ENCODE measurements around the gene CASKIN1.

The CASKIN1 gene

DNA sequence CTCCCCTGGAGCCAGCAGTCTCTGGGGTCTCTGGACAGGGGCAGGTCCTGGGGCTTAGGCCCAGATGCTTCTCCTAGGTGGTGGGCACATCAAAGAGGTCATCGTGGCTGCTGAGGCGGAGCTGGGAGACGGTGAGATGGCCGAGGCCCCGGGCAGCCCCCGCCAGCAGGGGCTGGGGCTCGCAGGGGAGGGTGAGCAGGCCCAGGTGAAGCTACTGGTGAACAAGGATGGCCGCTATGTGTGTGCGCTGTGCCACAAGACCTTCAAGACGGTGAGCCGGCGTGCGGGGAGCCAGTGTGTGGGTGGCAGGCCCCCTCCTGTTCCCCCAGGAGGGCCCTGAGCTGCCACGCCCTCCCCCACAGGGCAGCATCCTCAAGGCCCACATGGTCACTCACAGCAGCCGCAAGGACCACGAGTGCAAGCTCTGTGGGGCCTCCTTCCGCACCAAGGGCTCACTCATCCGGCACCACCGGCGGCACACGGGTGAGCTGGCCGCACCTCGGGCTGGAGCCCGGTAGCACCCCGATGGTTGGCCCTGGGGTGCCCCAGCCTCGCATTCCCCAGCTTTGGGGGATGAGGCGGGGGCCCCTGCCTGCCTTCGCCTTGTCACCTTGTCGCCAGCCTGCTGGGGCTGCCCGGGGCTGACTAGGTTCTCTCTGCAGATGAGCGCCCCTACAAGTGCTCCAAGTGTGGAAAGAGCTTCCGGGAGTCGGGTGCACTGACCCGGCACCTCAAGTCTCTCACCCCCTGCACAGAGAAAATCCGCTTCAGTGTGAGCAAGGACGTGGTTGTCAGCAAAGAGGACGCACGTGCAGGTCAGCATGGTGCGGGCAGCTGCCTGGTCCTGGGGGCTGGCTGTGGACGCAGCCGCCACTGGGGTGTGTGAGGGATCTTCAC, 35.9 kb upstream of the CASKIN1 start:
- DNase-seq (ENCODE audit: low spot score) = no peak

DNA sequence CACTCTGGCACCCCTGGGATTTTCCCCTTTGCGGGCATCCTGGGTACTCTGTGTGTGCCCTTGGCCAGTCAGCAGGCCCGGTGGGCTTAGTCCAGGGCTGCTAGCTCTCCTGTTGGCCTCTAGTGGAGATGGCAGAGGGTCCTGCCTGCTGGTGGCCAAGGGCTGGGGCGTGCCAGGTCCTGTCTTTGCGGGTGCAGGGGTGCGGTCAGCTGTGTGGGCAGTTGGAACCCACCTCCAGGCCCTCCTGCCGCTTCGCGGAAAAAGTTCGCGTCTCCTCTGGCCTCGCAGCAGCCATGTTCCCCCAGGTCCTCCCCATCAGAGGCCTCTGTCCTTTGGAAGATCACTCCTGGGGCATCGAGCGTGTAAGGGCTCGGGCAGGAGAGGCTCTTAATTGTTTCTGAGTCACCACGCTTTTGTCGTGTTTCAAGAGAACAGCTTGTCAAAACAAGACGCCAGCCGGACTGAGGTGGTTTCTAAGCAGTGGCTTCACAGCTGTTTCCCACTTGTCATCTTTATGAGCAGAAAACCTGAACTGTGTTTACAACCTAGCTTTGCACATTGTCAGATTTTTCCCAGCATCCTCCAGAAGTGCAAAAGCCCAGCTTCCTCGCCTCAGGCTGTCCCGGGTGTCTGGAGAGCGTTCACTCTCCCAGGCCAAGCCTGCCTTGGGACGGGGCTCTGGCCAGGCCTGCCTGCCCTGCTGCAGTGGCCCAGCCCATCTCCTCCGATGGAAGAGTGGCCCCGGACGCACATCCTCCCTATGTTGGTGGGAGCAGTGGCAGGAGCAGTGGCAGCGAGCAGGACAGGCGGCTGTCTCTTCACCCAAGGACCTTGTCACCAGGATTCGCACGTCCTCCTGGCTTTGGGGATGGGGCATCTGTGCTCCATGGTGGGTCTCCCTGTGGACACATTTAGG, 34.9 kb upstream of the CASKIN1 start:
- no peak for DNase-seq (ENCODE audit: low spot score)

DNA sequence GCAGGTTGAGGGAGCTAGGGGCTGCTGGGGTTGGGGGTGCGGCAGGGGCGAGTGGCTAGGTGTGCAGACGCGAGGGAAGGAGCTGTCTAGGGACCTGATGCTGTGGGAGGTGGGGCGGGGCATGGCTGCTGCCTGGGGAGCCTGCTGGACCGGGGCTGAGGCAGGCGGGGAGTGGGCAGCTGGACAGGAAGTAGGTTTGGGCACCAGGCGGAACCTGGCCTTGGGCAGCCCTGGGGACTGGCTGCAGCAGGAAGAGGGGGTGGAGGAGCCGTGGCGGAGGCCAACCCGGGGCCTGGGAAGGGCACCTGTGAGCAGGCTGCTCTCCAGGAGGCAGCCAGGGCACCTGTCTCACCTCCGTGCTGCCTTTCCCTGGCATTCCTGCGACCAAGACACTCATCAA, 34.0 kb upstream of the CASKIN1 start:
- DNase-seq (ENCODE audit: low spot score) = no peak

DNA sequence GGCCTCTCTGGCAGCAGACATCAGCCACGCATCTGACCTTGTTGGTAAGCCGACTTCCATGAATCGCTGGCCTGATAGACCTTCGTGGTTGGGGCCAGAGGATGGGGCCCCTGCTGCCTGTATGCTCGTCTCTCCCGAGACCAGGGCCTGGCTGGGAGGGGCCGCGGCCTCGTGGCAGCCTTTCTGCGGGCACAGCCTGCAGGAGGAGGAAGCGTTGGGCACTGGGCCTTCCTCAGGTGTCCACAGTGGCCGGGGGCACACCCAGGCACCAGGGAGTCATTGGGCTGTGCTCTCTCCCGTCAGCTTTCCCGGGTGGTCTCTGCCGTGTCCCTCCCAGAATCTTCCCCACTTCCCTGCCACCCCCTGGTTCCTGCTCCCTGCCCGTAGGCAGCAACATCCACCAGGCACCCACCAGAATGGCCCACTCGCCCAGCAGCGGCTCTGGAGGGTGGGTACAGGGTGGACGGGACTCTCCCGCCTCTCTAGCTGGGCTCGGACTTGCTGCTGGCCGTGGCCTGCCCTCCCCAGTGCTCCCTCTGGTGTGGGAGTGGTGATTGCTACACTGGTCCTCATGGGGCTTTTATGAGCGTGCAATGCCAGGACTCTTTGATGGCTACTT, 33.3 kb upstream of the CASKIN1 start:
- no peak for DNase-seq (ENCODE audit: low spot score)

DNA sequence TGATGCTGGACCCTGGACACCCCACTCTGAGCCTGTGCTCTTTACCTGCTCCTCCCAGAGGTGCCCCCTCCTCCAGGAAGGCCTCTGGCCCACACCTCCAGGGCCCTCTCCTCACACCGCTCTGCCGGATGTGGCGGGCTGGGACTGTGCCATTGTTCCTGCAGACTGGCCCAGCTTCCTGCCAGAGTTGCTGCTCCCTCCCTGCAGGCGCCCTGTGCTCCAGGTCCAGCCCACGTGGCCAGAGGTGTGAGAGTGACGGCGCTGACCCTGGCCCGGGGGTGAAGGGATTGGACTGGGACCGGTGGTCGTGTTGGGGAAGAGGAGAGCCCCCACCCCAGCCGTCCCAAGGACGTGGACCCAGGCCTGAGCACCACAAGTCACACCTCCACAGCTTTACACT, 32.7 kb upstream of the CASKIN1 start:
- DNase-seq (ENCODE audit: low spot score) = no peak

DNA sequence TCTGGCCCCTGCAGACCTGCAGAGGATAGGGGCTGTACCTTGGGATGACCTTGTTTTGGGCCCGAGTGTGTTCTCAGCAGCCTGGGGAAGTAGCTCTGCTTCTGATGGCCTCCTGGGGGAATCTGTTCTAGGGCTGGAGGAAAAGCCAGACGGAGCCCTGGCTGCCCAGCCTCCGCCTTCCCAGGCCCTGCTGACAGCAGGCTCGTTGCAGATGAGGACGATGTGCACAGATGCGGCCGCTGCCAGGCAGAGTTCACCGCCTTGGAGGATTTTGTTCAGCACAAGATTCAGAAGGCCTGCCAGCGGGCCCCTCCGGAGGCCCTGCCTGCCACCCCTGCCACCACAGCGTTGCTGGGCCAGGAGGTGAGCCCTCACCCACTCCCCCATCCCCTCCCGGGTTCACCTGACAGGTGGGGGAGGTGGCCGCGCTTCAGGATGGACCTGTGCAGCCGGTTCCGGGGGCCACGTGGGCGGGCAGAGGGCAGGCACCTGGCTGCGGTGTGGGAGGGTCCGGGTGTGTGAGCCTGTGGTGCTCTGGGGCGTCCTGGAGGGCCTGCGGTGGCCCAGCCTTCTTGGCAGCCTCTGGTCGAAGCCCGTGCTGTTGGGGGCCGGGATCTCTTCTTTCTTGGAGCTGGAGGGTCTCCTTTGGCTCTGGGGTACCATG, 31.9 kb upstream of the CASKIN1 start:
- DNase-seq (ENCODE audit: low spot score) = no peak

DNA sequence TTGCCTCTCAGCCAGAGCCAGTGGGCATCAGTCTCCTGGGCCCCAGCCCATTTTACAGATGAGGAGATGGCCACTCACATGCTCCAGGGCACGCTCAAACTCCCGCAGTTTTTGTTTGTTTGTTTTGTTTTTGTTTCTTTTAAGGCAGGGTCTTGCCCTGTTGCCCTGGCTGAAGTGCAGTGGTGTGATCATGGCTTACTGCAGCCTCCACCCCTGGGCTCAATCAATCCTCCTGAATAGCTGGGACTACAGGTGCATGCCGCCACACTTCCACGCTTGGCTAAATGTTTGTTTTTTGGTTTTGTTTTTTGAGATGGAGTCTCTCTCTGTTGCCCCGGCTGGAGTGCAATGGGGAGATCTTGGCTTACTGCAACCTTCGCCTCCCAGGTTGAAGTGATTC, 30.5 kb upstream of the CASKIN1 start:
- DNase-seq (ENCODE audit: low spot score) = no peak

DNA sequence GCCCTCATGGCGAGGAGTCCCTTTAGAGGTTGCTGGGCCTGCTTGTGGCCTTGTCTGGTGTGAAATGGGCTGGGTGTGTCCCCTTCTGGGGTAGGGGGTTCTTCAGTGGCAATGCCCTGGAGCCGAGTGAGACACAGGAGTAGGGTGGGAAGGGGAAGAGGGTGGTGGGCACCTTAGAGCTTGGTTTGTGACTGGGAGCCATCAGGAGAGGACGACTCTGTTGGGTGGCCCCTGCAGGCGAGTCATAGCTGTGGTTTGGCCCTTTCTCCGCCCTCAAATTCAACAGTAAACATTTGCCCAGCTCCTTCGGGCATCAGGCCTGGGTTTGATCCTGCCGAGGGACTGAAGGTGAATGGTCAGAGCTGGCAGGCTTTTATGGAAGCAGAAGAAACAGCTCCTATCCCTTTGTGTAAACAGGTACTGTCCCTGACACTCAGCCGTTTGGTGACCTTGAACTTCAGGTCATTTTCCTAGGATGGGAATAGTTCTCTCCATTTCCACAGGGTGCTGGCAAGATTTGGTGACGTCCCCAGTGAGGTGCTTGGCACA, 29.9 kb upstream of the CASKIN1 start:
- no peak for DNase-seq (ENCODE audit: low spot score)

DNA sequence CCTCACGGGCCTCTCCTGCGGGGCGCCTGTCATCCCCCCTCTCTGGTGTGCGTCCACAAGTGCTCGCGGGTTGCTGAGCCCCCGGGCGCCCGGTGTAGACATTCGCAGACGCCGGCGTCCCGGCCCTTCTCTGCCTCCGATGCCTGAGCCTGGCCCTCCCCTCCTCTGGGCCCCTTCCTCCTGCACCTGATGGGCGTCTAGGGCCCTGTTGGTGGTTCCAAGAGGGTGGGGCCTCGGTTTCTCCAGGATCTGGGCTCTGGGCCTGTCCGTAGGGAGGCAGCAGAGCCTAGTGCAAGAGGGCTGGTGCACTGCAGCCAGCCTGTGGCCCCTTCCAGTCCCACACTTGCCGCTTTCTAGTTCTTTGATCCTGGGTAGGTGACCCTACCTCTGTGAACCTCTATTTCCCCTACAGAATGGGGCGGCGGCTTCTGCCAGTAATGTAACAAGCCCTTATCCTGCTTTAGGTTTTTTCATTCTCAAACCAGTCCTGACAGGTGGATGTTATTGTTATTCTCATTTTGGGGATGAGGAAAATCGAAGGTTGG, 27.6 kb upstream of the CASKIN1 start:
- DNase-seq (ENCODE audit: low spot score) = peak; percentile 66

DNA sequence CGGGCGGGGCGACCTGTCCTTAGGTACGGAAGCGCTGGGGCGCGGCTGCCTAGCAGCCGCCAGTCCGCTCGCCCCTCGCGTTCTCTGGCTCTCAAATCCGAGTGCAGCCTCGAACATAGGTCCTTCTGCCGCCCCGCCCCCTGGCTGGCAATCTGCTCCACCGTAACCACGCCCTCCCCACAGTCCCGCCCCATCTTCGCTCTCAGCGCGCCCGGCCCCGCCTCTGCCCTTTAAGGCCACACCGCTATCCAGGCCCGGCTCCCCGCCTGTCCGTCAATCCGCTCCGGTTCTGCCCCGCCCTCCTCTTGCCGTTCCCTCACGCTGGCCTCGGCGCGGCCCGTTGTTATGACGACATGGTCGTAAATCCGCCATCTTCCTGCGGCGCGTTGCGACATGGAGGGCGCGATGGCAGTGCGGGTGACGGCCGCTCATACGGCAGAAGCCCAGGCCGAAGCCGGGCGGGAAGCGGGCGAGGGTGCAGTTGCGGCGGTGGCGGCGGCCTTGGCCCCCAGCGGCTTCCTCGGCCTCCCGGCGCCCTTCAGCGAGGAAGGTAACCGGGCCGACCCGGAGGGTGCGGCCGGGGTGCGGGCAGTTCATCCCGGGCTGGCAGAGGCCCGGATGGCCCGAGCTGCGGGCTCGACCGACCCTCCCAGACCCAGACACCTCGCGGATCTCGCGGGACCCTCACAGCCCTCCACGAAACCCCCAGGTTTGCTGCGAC, 27.0 kb upstream of the CASKIN1 start, which contains the start of gene E4F1:
Gene E4F1, plus strand, starts transcription at position 371 of the 721 bp plus-strand sequence. Its CDS starts 23 bp downstream, at position 394.
- peak; percentile 99 for DNase-seq (ENCODE audit: low spot score)

DNA sequence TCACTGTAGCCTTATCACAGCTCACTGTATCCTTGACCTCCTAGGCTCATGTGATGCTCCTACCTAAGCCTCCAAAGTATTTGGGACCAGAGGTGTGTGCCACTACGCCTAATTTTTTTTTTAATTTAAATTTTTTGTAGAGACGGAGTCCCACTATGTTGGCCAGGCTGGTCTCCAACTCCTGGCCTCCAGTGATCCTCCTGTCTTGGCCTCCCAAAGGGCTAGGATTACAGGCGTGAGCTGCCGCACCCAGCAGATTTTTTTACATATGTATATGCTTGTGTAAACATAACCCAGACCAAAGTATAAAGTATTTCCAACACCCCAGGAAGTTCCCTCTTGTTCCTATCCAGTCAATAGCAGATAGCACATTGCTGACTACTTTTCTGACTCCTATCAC, 19.9 kb upstream of the CASKIN1 start:
- DNase-seq (ENCODE audit: low spot score) = no peak

DNA sequence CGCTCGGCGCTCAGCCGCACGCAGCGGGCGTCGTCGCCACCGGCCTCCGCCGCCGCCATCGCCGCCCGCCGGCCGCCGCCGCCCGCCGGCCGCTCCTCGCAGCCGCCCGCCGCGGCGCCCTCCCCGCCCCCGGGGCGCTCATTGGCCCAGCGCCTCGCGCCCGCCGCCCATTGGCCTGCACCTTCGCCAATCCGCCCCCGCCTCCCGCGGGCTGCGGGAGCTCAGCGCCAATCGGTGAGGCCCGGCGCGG, 18.2 kb upstream of the CASKIN1 start, which contains the start of gene PGP:
Gene PGP, minus strand, starts transcription at position 122 of the 250 bp plus-strand sequence. Its CDS starts 63 bp downstream, at position 59.
- no peak for DNase-seq (ENCODE audit: low spot score)

DNA sequence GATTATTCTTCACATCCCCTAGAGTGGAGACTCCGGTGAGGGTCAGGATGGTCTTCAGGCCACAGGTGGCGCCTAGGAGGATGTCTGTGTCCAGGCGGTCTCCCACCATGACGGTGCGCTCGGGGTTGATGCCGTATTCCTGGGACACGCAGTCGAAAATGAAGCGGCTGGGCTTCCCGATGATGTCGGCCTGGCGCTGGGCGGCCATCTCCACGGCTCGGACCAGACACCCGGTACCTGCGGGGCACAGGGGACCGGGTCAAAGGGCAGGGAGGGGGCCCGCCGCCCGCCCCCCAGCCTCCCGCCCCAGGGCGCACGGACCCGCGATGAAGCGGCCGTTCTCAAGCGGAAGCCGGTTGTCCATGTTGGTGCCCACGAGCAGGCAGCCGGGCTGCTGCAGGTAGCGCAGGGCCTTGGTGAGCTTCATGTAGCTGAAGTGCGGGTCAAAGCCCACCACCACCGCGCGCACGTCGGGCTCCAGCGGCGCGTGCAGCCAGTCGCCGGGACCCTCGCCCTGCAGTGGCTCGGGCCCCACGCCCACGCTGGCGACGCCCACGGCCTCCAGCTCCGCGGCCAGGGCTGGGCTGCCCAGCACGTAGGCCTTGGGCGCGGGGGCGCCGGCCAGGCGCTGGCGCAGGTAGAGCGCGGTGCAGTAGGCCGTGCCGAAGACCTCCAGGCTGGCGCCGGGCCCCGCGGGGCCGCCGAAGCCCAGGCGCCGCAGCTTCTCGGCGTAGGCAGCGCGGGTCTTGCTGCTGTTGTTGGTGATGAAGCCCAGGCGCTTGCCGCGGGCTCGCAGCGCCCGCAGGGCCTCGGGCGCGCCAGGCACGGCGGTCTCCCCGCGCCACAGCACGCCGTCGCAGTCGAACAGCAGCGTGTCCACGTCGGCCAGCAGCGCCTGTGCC, 17.7 kb upstream of the CASKIN1 start:
- DNase-seq (ENCODE audit: low spot score) = peak; percentile 41

DNA sequence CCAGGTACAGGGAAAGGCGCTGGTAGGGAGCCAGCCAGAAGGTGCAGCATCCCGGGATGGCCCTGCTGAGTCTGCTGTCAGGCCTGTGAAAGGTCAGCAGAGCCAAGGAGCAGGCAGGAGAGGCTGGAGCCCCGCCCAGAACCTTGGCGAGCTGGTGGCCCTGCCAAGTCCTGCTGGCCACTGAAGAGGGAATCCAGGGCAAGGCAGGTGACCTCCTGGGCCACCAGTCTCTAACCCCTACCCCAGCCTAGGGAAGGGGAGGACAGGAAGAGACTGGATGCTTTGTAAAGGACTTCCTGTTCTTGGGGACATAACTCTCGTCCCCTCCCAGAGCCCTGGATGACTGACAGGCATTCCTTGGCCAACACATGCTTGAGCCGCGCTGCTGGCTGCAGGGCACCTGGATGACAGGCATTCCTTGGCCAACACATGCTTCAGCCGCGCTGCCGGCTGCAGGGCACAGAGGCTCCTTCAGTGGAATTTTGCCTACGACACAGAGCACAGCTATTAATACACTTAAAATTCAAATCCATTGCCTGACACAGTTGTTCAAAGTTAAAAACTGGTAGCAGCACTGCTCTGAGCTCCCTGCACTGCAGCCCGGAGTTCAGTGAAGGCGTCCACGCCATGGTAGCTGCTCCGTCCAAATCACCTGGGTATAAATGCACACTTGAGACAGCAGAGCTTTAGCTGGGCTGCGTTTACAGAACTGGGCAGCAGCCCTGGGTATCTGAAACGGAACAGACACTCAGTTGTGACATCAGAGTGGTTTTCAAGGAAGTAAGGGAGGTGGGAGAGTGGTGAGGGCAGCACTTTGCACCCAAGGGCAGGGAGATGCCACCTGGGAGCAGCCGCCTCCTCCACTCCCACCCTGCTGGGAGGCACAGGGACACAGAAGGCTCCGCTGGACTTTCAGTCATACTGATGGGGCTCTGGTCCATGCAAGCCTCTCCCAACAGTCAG, 16.2 kb upstream of the CASKIN1 start:
- DNase-seq (ENCODE audit: low spot score) = no peak

DNA sequence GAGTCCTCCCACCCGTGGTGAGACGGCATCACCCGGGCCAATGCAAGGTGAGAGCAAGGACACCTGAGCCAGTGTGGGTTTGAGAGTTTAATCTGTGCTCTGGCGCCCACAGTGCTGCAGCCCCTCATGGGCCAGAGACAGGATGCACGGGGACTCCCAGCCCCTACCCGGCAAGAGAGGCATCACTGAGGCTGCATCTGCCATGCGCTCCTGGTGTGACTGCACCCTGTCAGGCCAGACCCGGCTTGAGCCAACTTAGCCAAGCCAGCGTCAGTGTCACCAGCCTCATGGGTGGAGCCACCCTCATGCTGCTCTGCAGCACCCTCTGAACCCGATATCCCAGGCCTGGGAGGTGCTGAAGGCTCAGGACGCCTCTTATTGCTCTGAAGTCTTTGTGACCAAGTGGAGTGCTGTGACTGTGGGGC, 15.5 kb upstream of the CASKIN1 start:
- no peak for DNase-seq (ENCODE audit: low spot score)

DNA sequence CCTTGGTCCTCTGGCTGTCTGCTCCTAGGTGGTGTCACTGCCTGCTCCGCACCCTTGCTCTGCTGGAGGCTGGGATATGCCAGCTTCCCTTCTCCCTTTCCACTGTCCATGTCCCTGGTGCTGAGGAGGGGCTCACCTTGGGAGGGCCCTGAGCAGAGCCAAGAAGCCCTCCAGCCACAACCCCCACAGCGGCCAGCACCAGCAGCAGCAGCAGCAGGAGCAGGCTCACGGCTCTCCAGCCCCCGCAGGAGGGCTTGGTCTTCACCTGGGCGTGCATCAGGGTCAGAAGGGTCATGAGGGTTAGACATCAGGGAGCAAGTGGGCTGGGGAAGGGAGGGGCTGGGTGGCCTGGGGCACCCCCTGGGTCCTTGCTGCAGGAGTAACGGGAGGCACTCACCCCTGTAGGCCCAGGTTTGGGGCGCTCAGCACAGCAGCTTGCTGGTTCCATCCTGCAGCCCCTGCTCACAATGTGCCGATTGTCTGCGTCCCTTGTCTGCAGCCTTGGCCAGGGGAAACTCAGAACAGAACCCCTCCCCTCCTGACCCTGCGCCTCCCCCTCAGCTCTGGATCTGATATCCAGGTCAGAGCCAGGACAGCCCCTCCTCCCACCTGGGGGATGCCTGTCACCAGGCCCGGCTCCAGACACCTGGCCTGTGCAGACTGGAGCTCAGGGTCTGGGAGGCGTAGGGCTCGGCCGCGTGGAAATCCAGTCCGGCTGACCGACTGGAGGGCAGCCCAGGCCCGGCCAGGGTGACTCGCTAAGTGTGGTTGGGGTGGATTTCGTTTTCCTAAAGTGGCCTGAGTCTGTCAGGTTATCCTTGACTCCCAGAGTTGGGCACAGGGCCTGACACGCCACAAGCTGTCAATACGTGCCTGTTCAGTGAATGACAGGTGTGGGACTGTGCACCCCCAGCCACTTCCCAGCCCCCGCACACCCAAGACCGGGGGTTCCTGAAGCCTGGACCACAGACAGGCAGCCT, 14.3 kb upstream of the CASKIN1 start, which contains the start of gene BRICD5:
Gene BRICD5, minus strand, starts transcription at position 478 of the 980 bp plus-strand sequence. Its CDS starts 30 bp downstream, at position 448.
- DNase-seq (ENCODE audit: low spot score) = no peak

DNA sequence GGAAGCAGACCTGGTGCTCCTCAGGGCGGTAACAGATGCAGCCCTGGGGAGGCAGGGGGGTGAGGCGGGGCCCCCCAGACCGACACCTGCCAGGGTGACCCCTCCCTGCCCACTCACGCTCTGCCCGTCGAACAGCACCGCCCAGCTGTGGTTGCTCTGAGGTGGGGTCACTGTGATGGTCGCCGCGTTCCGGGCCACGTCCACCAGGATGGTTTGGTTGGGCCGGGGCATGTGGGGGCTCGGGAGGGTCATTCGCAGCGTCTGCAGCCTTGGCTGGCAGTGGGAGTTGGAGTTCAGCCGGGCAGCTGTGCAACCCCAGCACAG, 13.6 kb upstream of the CASKIN1 start:
- DNase-seq (ENCODE audit: low spot score) = no peak
